WTC11 (cell line): ENCODE measurements around the gene DENND5A.

ENCODE experiments used
- CTCF ChIP-seq: fragments of 200-600 bp; IDR thresholded peaks from 2 replicates; pipeline ENCODE4 v1.8.0; 2022; ENCODE audit warnings: antibody characterized with exemption
- TCF7 ChIP-seq: sonication (generic); formaldehyde crosslinking; IDR thresholded peaks from 2 replicates; pipeline ENCODE4 v1.8.0; 2022; ENCODE audit warnings: mild to moderate bottlenecking, low read depth, missing genetic modification reagents, moderate library complexity

DNA sequence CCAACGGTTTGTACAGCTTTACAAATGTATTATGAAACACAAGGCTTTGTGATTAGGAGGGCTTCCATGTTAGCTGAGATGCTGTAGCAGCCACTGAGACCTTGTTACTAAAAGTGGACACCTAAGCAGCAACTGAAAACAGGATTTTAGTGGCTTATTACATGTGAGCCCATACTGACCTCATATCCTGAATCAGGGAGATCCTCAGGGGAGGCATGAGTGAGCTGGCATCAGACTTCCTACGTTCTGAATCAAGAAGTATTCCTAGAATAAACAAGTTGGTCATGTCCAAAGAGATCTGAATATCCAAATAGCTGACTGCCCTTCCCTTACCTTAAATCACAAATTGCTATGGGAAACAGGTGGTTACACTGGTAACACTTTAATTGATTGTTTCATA lies 114.6 kb downstream of the DENND5A start:
- no peak for TF ChIP-seq CTCF
- no peak for TF ChIP-seq TCF7 (CRISPR knock-in tag)
